ENCODE results near the gene PIK3C2A. TPM values are rescaled to one million over a fixed set of nuclear protein-coding genes. Genes with fewer than 3 reads are reported as not detected.
"Not testable (repeated sequence)": the region's sequence is repeated elsewhere in the genome, so short reads cannot be mapped to it uniquely, and the experiment has no call there.

The PIK3C2A gene
- total RNA-seq, 1 donor from 2014 or later = 84.9 TPM

GRCh38 chr11:17229481-17230152 lies 21.8 kb upstream of the PIK3C2A start:
- no peaks in the 10 kb centered on the region for H3K27me3 ChIP-seq (ENCODE audit: insufficient read depth, low read length)

GRCh38 chr11:17228186-17228925 lies 20.6 kb upstream of the PIK3C2A start:
- not testable (repeated sequence) for H3K27ac Mint-ChIP-seq (ENCODE audit: unreplicated experiment); DNase-seq (ENCODE audit: low read depth); FAIRE-seq; H3K4me2 ChIP-seq (ENCODE audit: low read length); H3K4me1 ChIP-seq (ENCODE audit: insufficient read depth, low read length); H3K36me3 ChIP-seq (ENCODE audit: insufficient read depth, low read length); H3K4me3 Mint-ChIP-seq (ENCODE audit: unreplicated experiment); H3K79me2 ChIP-seq (ENCODE audit: insufficient read depth, low read length); H2AFZ ChIP-seq (ENCODE audit: low read depth, low read length); H3K4me1 Mint-ChIP-seq (ENCODE audit: low read depth, unreplicated experiment); H3K9ac ChIP-seq (ENCODE audit: low read length); H3K36me3 Mint-ChIP-seq (ENCODE audit: low read depth, unreplicated experiment); H4K20me1 ChIP-seq (ENCODE audit: insufficient read depth, low read length); H3K27me3 ChIP-seq (ENCODE audit: insufficient read depth, low read length); H3K9me3 ChIP-seq (ENCODE audit: insufficient read depth, low read depth, low read length); H3K4me3 ChIP-seq (ENCODE audit: insufficient read depth, low read depth, low read length); H3K27me3 Mint-ChIP-seq (ENCODE audit: low read depth, unreplicated experiment); H3K27ac ChIP-seq (ENCODE audit: low read depth, low read length); H3K9me3 Mint-ChIP-seq (ENCODE audit: unreplicated experiment)

More at GRCh38 chr11:17229481-17230152, 21.8 kb upstream of the PIK3C2A start:
- no peak overlapping the region for H3K27ac ChIP-seq (ENCODE audit: low read depth, low read length)
- no peaks in the 10 kb centered on the region for H3K9me3 ChIP-seq (ENCODE audit: insufficient read depth, low read depth, low read length)
- H3K27ac Mint-ChIP-seq (ENCODE audit: unreplicated experiment) = no peak overlapping the region
- no peak overlapping the region for H3K4me3 ChIP-seq (ENCODE audit: insufficient read depth, low read depth, low read length)
- H3K4me1 Mint-ChIP-seq (ENCODE audit: low read depth, unreplicated experiment) = peaks cover 4% of the 10 kb centered on the region
- no peak overlapping the region for H2AFZ ChIP-seq (ENCODE audit: low read depth, low read length)
- H3K79me2 ChIP-seq (ENCODE audit: insufficient read depth, low read length) = no peaks in the 10 kb centered on the region
- no peaks in the 10 kb centered on the region for H4K20me1 ChIP-seq (ENCODE audit: insufficient read depth, low read length)
- FAIRE-seq (no peak), DNase-seq (ENCODE audit: low read depth) (no peak)
- H3K27me3 Mint-ChIP-seq (ENCODE audit: low read depth, unreplicated experiment) = no peaks in the 10 kb centered on the region
- H3K9me3 Mint-ChIP-seq (ENCODE audit: unreplicated experiment) = no peaks in the 10 kb centered on the region
- no peak overlapping the region for H3K4me3 Mint-ChIP-seq (ENCODE audit: unreplicated experiment)
- H3K9ac ChIP-seq (ENCODE audit: low read length) = no peak overlapping the region
- no peak for TF ChIP-seq EZH2 (IDR thresholded peaks at IDR 0.05; ENCODE audit: insufficient read depth, low read length)
- TF ChIP-seq CTCF (IDR thresholded peaks at IDR 0.05; ENCODE audit: insufficient read depth, low read depth, low read length) = no peak
- no peaks in the 10 kb centered on the region for H3K36me3 ChIP-seq (ENCODE audit: insufficient read depth, low read length)
- H3K4me1 ChIP-seq (ENCODE audit: insufficient read depth, low read length) = no peaks in the 10 kb centered on the region
- peaks cover 2% of the 10 kb centered on the region for H3K36me3 Mint-ChIP-seq (ENCODE audit: low read depth, unreplicated experiment)
- no peak overlapping the region for H3K4me2 ChIP-seq (ENCODE audit: low read length)

- no peaks in the 10 kb centered on the region for H4K20me1 ChIP-seq (ENCODE audit: insufficient read depth, low read length)
- no peaks in the 10 kb centered on the region for H3K36me3 ChIP-seq (ENCODE audit: insufficient read depth, low read length)
- no peak overlapping the region for H2AFZ ChIP-seq (ENCODE audit: low read depth, low read length)
- H3K4me1 ChIP-seq (ENCODE audit: insufficient read depth, low read length) = no peaks in the 10 kb centered on the region
- no peak for FAIRE-seq
- H3K9me3 ChIP-seq (ENCODE audit: insufficient read depth, low read depth, low read length) = no peaks in the 10 kb centered on the region
- no peaks in the 10 kb centered on the region for H3K79me2 ChIP-seq (ENCODE audit: insufficient read depth, low read length)
- H3K4me3 Mint-ChIP-seq (ENCODE audit: unreplicated experiment) = no peak overlapping the region
- no peak overlapping the region for H3K27ac ChIP-seq (ENCODE audit: low read depth, low read length)
- no peak overlapping the region for H3K4me3 ChIP-seq (ENCODE audit: insufficient read depth, low read depth, low read length)
- TF ChIP-seq EZH2 (IDR thresholded peaks at IDR 0.05; ENCODE audit: insufficient read depth, low read length) = no peak
- TF ChIP-seq CTCF (IDR thresholded peaks at IDR 0.05; ENCODE audit: insufficient read depth, low read depth, low read length) = no peak
- no peak overlapping the region for H3K27ac Mint-ChIP-seq (ENCODE audit: unreplicated experiment)
- no peak for DNase-seq (ENCODE audit: low read depth)
- H3K9me3 Mint-ChIP-seq (ENCODE audit: unreplicated experiment) = no peaks in the 10 kb centered on the region
- H3K27me3 ChIP-seq (ENCODE audit: insufficient read depth, low read length) = no peaks in the 10 kb centered on the region
- no peaks in the 10 kb centered on the region for H3K36me3 Mint-ChIP-seq (ENCODE audit: low read depth, unreplicated experiment)
- no peak overlapping the region for H3K9ac ChIP-seq (ENCODE audit: low read length)
- peaks cover 8% of the 10 kb centered on the region for H3K4me1 Mint-ChIP-seq (ENCODE audit: low read depth, unreplicated experiment)
- no peaks in the 10 kb centered on the region for H3K27me3 Mint-ChIP-seq (ENCODE audit: low read depth, unreplicated experiment)
- H3K4me2 ChIP-seq (ENCODE audit: low read length) = no peak overlapping the region
Observed at GRCh38 chr11:17224727-17225126, 16.9 kb upstream of the PIK3C2A start.
